NCI-H146 treated with DMSO at 0.1 percent for 48 hours (cell line): ENCODE results near the gene SRGAP3.

Source experiments
- DNase-seq: peaks from one replicate; lab custom pipeline; 2025; ENCODE audit not compliant: unreplicated experiment; lab: John Stamatoyannopoulos, UW

Gene SRGAP3

GRCh38 chr3:9026320-9027045 is 223.0 kb downstream of the SRGAP3 start:
- DNase-seq: no peak

GRCh38 chr3:9024341-9024740 is 225.1 kb downstream of the SRGAP3 start:
- DNase-seq: no peak

GRCh38 chr3:9023226-9023590 is 226.2 kb downstream of the SRGAP3 start:
- DNase-seq: no peak

- DNase-seq: no peak
Measured at GRCh38 chr3:9022305-9023225, 226.9 kb downstream of the SRGAP3 start.

GRCh38 chr3:9021271-9022009 is 228.0 kb downstream of the SRGAP3 start:
- DNase-seq: no peak

GRCh38 chr3:9020426-9020825 is 229.0 kb downstream of the SRGAP3 start:
- no peak for DNase-seq

GRCh38 chr3:9019259-9019961 is 230.0 kb downstream of the SRGAP3 start:
- DNase-seq: no peak

GRCh38 chr3:9015250-9015649 is 234.2 kb downstream of the SRGAP3 start:
- DNase-seq: no peak

GRCh38 chr3:9013782-9014563 is 235.5 kb downstream of the SRGAP3 start:
- DNase-seq: no peak

GRCh38 chr3:9012521-9012920 is 236.9 kb downstream of the SRGAP3 start:
- no peak for DNase-seq

GRCh38 chr3:9009976-9010545 is 239.4 kb downstream of the SRGAP3 start:
- no peak for DNase-seq

- no peak for DNase-seq
Measured at GRCh38 chr3:9008550-9009255, 240.7 kb downstream of the SRGAP3 start.

GRCh38 chr3:9007928-9008327 is 241.5 kb downstream of the SRGAP3 start:
- DNase-seq: no peak

- DNase-seq: no peak
Measured at GRCh38 chr3:9007213-9007612, 242.2 kb downstream of the SRGAP3 start.

- DNase-seq: no peak
Measured at GRCh38 chr3:9000041-9000440, 249.4 kb downstream of the SRGAP3 start.

GRCh38 chr3:8997151-8997550 is 252.3 kb downstream of the SRGAP3 start:
- no peak for DNase-seq

- DNase-seq: no peak
Measured at GRCh38 chr3:8996681-8997121, 252.7 kb downstream of the SRGAP3 start.

GRCh38 chr3:8996216-8996615 is 253.2 kb downstream of the SRGAP3 start:
- DNase-seq: no peak

- DNase-seq: no peak
Measured at GRCh38 chr3:8994226-8994625, 255.2 kb downstream of the SRGAP3 start.
